ENCODE measurements around the gene HDAC4.

The HDAC4 gene

DNA sequence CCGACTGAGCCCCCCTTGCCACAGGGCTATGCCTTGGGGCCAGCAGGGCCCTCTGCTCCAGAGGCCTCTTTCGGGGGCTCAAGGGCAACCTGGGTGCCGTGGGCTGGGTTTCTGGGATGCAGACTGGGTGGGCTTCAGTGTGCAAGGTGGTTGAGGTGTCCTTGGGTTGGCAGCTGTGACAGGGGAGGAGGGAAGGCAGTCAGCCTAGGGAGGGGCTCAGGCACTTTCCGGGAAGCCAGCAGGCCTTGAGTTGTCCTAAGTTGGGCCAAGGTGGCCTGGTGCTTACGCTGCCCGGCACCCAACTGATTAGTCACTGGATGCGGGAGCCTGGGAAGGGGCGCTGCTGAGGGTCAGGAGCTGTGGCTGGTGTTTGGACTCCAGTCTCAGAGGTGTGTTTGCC, 353.4 kb downstream of the HDAC4 start:
- TF ChIP-seq, protein P1, sequence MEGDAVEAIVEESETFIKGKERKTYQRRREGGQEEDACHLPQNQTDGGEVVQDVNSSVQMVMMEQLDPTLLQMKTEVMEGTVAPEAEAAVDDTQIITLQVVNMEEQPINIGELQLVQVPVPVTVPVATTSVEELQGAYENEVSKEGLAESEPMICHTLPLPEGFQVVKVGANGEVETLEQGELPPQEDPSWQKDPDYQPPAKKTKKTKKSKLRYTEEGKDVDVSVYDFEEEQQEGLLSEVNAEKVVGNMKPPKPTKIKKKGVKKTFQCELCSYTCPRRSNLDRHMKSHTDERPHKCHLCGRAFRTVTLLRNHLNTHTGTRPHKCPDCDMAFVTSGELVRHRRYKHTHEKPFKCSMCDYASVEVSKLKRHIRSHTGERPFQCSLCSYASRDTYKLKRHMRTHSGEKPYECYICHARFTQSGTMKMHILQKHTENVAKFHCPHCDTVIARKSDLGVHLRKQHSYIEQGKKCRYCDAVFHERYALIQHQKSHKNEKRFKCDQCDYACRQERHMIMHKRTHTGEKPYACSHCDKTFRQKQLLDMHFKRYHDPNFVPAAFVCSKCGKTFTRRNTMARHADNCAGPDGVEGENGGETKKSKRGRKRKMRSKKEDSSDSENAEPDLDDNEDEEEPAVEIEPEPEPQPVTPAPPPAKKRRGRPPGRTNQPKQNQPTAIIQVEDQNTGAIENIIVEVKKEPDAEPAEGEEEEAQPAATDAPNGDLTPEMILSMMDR (conservative IDR thresholded peaks at IDR 0.05; ENCODE audit: low read length): no peak
- TF ChIP-seq EZH2phosphoT487 (IDR thresholded peaks at IDR 0.05; ENCODE audit: borderline replicate concordance): no peak
- no peak overlapping the region for H3K9ac ChIP-seq (ENCODE audit: low read depth, low read length, poor library complexity, severe bottlenecking)

DNA sequence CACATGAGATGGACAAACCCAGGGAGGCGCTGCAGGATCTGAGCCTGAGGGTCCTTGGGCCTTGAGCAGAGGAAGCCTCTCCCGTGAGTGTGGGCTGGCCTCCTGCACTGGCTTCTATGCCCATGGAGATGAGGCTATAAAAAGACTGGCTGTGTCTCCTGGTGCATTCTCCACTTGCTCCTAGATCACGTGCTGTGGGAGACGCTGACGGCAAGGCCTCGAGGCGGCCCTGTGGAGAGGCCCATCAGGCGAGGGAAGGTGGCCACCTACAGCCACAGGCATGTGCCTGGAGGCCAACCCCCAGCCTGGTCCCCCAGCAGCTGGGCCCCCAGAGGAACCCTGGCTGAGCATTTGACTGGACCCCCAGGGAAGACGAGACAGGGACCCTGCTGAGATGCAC, 354.0 kb downstream of the HDAC4 start:
- Histone ChIP-seq H3F3A (ENCODE audit: low read depth) (no peaks in the 10 kb centered on the region), H3K9me3 (ENCODE audit: insufficient read depth, low read depth, low read length) (no peaks in the 10 kb centered on the region), H3K4me2 (ENCODE audit: low read depth, low read length, poor library complexity, severe bottlenecking) (no peak overlapping the region), H4K20me1 (ENCODE audit: insufficient read depth, low read length, poor library complexity, severe bottlenecking) (no peaks in the 10 kb centered on the region), H3K27me3 (ENCODE audit: insufficient read depth, low read length, poor library complexity, severe bottlenecking) (no peaks in the 10 kb centered on the region), H3K4me1 (ENCODE audit: insufficient read depth, low read length, poor library complexity, severe bottlenecking) (no peaks in the 10 kb centered on the region), H3K36me3 (ENCODE audit: insufficient read depth, low read length) (no peaks in the 10 kb centered on the region), H3K9me2 (replicated peaks; ENCODE audit: low read depth, low read length) (no peaks in the 10 kb centered on the region), H3K4me3 (ENCODE audit: low read length, poor library complexity, severe bottlenecking) (no peak overlapping the region), H3K79me2 (ENCODE audit: insufficient read depth, low read length) (no peaks in the 10 kb centered on the region), H2AFZ (ENCODE audit: low read length) (no peak overlapping the region), H3K9ac (ENCODE audit: low read depth, low read length, poor library complexity, severe bottlenecking) (no peak overlapping the region)
- TF ChIP-seq, protein P1 (conservative IDR thresholded peaks at IDR 0.05; ENCODE audit: low read length): no peak
- no peak for TF ChIP-seq EZH2phosphoT487 (IDR thresholded peaks at IDR 0.05; ENCODE audit: borderline replicate concordance)

More for the DNA sequence above, 353.4 kb downstream of the HDAC4 start:
- Histone ChIP-seq H3K4me1 (ENCODE audit: insufficient read depth, low read length, poor library complexity, severe bottlenecking) (no peaks in the 10 kb centered on the region), H3F3A (ENCODE audit: low read depth) (no peaks in the 10 kb centered on the region), H2AFZ (ENCODE audit: low read length) (no peak overlapping the region), H3K27me3 (ENCODE audit: insufficient read depth, low read length, poor library complexity, severe bottlenecking) (no peaks in the 10 kb centered on the region), H4K20me1 (ENCODE audit: insufficient read depth, low read length, poor library complexity, severe bottlenecking) (no peaks in the 10 kb centered on the region), H3K36me3 (ENCODE audit: insufficient read depth, low read length) (peaks cover 3% of the 10 kb centered on the region; the same call in 1 of the 2 replicates), H3K4me2 (ENCODE audit: low read depth, low read length, poor library complexity, severe bottlenecking) (no peak overlapping the region), H3K4me3 (ENCODE audit: low read length, poor library complexity, severe bottlenecking) (no peak overlapping the region), H3K9me3 (ENCODE audit: insufficient read depth, low read depth, low read length) (no peaks in the 10 kb centered on the region), H3K9me2 (replicated peaks; ENCODE audit: low read depth, low read length) (no peaks in the 10 kb centered on the region), H3K79me2 (ENCODE audit: insufficient read depth, low read length) (no peaks in the 10 kb centered on the region)

DNA sequence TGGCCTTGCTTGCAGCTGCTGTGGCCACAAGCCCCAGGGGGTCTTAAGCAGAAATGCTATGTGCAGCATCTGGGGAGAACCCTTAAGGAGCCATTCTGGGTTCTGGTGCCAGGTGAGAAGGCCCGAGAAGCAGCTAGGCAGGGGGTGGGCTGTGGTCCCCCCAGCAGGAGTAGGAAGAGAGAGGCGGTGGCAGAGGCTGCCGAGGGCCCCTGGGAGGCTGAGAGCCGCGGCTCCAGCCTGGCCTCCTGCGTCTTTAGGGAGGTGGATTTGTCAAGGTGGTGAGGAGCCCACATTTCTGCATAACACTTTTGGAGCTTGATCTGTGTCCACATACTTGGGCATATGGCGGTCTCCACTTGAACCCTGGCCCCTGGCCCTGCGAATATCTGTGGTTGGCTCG, 356.5 kb downstream of the HDAC4 start:
- no peaks in the 10 kb centered on the region for H3K27me3 ChIP-seq (ENCODE audit: insufficient read depth, low read length, poor library complexity, severe bottlenecking)
- H2AFZ ChIP-seq (ENCODE audit: low read length): no peak overlapping the region
- H3K9ac ChIP-seq (ENCODE audit: low read depth, low read length, poor library complexity, severe bottlenecking): no peak overlapping the region
- H3K4me1 ChIP-seq (ENCODE audit: insufficient read depth, low read length, poor library complexity, severe bottlenecking): no peaks in the 10 kb centered on the region
- no peaks in the 10 kb centered on the region for H4K20me1 ChIP-seq (ENCODE audit: insufficient read depth, low read length, poor library complexity, severe bottlenecking)
- no peaks in the 10 kb centered on the region for H3K79me2 ChIP-seq (ENCODE audit: insufficient read depth, low read length)
- no peak for TF ChIP-seq EZH2phosphoT487 (IDR thresholded peaks at IDR 0.05; ENCODE audit: borderline replicate concordance)
- TF ChIP-seq, protein P1 (conservative IDR thresholded peaks at IDR 0.05; ENCODE audit: low read length): no peak
- H3K4me2 ChIP-seq (ENCODE audit: low read depth, low read length, poor library complexity, severe bottlenecking): no peak overlapping the region
- no peak overlapping the region for H3K4me3 ChIP-seq (ENCODE audit: low read length, poor library complexity, severe bottlenecking)
- H3K9me3 ChIP-seq (ENCODE audit: insufficient read depth, low read depth, low read length): no peaks in the 10 kb centered on the region
- no peaks in the 10 kb centered on the region for H3K9me2 ChIP-seq (replicated peaks; ENCODE audit: low read depth, low read length)
- H3F3A ChIP-seq (ENCODE audit: low read depth): no peaks in the 10 kb centered on the region
- H3K36me3 ChIP-seq (ENCODE audit: insufficient read depth, low read length): no peaks in the 10 kb centered on the region

Measured in Loucy (cell line).